ENCODE results near the gene SLC39A5. TPM values are rescaled to one million over a fixed set of nuclear protein-coding genes. Genes with fewer than 3 reads are reported as not detected.
A peak's percentile ranks its signal among the peaks of the same experiment; 100 is the strongest.
"Not testable (repeated sequence)": the region's sequence is repeated elsewhere in the genome, so short reads cannot be mapped to it uniquely, and the experiment has no call there.

Gene SLC39A5, protein sequence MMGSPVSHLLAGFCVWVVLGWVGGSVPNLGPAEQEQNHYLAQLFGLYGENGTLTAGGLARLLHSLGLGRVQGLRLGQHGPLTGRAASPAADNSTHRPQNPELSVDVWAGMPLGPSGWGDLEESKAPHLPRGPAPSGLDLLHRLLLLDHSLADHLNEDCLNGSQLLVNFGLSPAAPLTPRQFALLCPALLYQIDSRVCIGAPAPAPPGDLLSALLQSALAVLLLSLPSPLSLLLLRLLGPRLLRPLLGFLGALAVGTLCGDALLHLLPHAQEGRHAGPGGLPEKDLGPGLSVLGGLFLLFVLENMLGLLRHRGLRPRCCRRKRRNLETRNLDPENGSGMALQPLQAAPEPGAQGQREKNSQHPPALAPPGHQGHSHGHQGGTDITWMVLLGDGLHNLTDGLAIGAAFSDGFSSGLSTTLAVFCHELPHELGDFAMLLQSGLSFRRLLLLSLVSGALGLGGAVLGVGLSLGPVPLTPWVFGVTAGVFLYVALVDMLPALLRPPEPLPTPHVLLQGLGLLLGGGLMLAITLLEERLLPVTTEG
- not detected in 2 replicates for total RNA-seq (2014; rRNA removed; shearing (Covaris generic))

DNA sequence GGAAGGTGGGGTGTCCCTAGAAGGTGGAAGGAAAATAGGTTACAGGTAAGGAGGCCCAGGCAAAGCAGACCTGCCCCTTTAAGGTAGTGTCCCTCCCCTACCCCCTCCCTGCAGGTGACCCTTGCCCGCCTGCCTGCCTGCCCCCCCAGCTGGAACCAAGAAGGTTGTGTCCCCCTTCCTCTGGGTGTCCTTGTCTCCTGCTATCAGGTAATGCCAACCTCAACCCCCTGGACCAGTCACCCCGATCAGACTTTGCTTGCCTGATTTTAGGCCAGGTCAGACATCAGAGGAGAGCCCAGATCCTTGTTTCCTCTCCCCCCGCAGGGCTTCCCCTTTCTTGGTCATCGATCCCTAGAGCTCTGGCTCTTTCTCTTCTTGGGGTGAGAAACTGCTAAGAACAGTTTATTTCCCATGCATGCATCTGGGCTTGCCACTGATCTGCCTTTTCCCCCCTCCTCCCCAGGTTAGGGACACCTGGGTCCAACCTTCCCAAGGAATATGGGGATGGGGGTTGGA, at the start of gene SLC39A5:
Gene SLC39A5 (plus strand): TSS at position 136 of the 516 bp plus-strand sequence. CDS start 1,224 bp downstream, outside the sequence.
- no peak for DNase-seq (ENCODE audit: low spot score)
- in situ Hi-C loops (cut with HindIII; ENCODE audit: low sequenced_read_pairs) = no loop called here

DNA sequence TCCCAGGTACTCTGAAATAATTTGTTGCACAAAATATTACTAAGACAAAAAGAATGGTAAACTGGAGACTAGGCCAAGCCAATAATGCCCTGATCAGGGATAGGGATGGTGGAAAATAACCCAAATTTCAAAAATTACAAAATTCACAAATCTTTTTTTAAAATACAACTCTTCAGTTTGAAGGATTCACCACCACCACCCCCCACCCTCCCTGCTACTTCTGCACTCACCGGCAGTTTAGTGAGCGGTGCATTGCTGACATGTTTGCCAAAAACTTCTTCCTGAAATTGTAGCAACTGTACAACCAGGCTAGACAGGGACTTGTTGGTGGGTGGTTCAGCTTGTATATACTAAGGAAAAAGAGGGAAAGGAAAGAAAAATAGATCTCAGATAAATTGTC, 42.9 kb upstream of the SLC39A5 start:
- DNase-seq (ENCODE audit: low spot score) = no peak
- in situ Hi-C loops (cut with HindIII; ENCODE audit: low sequenced_read_pairs) = no loop called here

DNA sequence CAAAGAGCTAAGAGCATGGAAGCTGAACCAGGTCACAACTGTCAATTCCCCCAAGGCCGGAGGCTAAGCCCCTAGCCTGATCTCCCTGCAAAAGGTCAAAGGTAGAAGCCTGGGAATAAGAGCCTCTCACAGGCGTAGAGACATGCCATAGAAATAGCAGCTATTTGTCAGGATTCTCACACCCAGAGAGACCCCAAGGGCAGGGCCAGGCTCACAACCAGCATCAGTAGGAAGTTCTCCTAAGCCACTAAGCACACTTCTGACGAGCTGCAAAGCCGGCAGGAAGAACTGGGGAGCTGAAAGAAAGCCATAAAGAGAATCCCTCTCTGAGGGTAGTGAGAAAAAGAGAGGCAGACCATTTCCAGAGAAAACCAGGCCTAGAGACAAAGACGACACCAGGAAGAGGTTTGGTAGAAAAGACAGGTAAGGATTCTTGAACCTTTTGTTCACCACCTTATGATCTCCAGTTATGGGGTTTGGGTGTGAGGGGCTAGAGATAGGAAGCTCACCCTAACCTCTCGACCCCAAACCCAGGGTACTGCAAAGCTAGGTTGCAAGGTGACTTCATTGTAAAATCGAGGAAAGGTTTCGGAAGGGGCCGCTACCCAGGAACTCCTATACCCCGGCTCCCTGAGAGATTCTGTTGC, 41.6 kb upstream of the SLC39A5 start:
- in situ Hi-C loops (cut with HindIII; ENCODE audit: low sequenced_read_pairs) = no loop called here
- DNase-seq (ENCODE audit: low spot score) = no peak

DNA sequence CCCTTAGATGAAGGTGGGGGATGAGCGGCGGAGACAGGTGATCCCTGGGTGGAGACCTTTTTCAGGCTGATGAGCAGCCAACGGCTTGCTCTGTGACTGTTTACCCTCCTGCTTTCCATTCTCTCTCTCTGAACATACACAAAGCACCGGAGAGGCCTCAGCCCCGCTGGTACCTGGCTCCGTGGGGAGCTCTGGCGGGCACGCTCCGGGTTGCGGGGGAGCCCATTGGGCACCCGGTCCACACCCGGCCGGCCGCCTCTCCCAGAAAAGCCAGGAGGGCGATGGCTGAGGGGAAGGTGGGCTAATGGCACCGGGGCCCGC, 41.1 kb upstream of the SLC39A5 start:
- in situ Hi-C loops (cut with HindIII; ENCODE audit: low sequenced_read_pairs) = no loop called here

DNA sequence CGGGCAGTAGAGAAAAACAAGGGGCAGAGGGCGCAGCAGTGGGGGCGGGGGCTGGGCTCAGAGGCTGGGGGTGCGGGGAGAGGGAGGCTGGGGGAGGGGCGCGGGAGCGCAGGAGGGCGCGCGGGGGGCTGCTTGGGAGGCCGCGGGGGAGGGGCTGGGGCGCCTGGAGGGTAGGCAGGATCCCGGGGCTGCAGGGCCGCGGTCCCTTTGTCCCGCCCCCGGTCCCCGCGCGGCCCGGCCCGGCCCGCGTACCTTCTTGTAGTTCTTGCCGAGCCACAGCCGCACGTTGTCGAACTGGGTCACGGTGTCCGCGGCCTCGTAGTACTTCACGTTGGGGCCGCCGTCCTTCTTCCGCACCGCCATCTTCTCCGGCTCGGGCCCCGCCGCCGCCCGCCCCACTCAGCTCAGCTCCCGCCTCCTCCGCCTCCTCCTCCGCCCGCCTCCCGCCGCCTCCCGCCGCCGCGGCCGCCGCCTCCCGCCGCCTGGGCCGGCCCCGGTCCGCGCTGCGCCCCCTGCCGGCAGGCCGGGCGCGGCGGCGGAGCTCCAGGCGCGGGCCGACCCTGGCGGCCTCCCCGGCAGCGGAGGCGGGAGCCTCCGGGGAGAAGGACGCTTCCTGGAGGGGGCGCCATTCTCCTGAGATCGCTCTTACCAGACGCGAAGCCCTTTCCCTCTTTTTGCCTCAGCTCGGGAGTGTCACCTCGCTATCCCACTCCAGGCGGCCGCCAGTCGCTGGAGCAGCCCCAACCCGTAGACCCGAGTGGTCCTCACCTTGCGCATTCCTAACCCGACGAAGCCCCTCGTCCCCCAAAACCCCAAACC, 40.5 kb upstream of the SLC39A5 start, which contains the start of gene SMARCC2:
Gene SMARCC2 (minus strand): TSS at position 385 of the 819 bp plus-strand sequence. CDS start 22 bp downstream, at position 363.
- in situ Hi-C loops (cut with HindIII; ENCODE audit: low sequenced_read_pairs) = no loop called here
- peak; percentile 83 for DNase-seq (ENCODE audit: low spot score)

More for the DNA sequence above, 41.1 kb upstream of the SLC39A5 start:
- peak; percentile 29 for DNase-seq (ENCODE audit: low spot score)

DNA sequence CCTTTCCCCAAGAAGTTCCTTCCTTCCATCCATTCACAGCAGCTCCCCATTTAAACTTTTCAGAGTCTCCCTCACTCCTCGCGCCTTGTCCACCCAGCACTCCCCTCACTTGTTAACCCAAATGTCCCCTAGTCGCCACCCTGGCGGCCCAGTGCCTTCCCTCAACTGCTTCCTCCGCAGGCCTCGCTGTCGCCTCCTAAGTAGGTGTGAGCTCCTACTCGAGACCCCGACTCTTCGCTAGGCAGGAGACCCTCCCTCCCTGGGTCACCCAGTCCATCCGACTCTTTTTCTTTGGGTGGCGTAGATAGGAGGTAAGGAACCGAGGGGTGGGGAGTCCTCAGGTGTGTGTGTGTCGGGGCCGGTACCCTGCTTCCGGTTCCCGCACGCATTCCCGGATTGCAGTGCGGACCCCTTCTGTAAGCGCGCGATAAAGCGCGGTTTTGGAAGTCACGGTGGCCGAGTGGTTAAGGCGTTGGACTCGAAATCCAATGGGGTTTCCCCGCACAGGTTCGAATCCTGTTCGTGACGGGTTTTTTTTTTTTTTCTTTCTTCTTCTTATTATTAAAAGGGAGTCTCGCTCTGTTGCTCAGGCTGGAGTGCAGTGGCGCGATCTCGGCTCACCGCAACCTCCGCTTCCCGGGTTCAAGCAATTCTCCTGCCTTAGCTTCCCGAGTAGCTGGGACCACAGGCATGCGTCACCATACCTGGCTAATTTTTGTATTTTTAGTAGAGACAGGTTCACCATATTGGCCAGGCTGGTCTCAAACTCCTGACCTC, 39.7 kb upstream of the SLC39A5 start:
- DNase-seq (ENCODE audit: low spot score) = peak; percentile 85
- in situ Hi-C loops (cut with HindIII; ENCODE audit: low sequenced_read_pairs) = loop anchor here (5.0 kb wide), 1 partner anchor 73 kb away; the partner anchor contains the start of genes RPL41 and ZC3H10

DNA sequence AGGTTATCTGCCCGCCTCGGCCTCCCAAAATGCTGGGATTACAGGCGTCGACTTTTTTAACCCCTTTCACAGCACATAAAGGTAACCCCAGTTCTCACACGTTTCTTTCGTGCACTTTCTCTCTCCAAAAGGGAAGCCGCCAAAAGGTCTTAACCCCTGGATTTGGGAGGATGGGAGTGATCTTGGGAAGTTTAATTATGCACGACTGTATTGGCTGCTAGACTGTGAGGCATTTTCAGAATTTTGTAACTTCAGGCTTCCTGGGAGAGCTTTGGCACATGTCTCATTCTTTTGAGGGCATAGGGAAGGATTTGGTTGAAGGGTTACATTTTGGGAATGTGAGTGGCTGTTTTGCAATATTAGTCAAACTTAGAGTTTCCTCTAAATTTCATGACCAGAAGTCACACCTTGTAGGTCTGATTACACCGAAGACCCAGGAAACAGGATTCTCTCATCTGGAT, 39.1 kb upstream of the SLC39A5 start:
- DNase-seq (ENCODE audit: low spot score) = peak; percentile 21
- in situ Hi-C loops (cut with HindIII; ENCODE audit: low sequenced_read_pairs) = loop anchor here (5.0 kb wide), 1 partner anchor 73 kb away; the partner anchor contains the start of genes RPL41 and ZC3H10

DNA sequence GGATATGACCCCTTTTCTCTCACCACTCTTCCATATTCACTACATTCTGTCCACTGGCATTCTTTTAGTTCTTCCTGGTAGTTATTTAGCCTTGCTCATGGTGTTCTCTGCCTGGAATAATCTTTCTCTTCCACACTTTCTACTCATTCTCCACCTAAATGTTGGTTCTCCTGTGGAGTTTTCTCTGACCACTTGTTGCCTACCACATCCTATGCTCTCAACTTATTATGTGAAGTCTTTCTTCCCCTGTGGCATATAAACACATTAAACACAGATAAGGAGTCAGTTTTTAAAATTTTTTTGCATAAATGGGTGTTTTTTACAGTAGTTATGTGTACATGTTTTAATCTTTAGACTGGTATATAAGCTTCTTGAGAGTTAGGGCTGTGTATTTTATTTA, 37.3 kb upstream of the SLC39A5 start:
- no peak for DNase-seq (ENCODE audit: low spot score)
- in situ Hi-C loops (cut with HindIII; ENCODE audit: low sequenced_read_pairs) = loop anchor here (5.0 kb wide), 1 partner anchor 75 kb away; the partner anchor contains the start of genes RPL41 and ZC3H10

DNA sequence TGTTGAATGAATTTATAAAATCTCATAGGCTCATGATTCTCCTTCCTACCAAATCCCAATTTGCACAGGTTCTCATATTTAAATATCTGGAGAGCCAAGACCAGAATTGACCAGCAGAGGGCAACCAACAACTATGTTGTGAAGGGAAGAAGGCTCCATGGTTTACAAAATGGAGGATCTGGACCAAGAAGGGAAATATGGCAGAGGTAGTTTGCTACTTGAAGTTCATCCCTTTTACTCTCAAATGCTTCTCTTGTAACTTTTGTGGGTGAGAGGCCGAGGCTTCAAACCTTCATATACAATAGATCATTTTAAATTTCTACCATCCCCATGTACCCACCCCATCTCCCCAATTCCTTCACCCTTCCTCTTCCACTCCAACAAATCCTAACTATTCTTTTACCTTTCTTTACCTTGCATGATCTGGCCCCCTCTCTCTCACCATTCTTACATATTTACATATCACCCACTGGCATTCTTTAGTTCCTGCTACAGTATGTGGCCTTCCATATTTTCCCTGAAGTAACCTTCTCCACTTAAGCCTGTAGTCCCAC, 36.7 kb upstream of the SLC39A5 start:
- peak; percentile 89 for DNase-seq (ENCODE audit: low spot score)
- in situ Hi-C loops (cut with HindIII; ENCODE audit: low sequenced_read_pairs) = loop anchor here (5.0 kb wide), 1 partner anchor 76 kb away; the partner anchor contains the start of genes RPL41 and ZC3H10

DNA sequence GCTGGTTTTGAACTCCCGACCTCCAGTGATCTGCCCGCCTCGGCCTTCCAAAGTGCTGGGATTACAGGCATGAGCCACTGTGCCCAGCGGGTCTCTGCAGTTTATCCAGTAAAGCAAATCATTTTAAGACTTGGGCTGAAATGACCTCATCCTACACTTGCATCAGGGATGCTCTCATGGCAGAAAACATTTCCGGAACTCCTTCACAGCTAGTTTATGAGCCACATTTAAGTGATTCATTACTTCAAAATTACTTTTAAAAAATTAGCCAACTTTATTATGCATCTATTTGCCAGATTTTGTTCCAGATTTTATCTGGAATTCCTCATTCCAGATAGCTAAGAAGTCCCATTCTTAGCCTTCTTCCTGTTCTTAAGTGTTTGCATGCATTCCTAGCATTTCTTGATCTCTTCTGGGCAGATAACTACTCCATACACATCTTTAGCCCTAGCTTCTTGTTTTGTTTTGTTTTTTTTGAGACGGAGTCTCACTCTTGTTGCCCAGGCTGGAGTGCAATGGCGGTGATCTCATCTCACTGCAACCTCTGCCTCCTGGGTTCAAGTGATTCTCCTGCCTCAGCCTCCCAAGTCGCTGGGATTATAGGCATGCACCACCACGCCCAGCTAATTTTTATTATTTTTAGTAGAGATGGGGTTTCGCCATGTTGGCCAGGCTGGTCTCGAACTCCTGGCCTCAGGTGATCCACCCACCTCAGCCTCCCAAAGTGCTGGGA, 32.9 kb upstream of the SLC39A5 start:
- in situ Hi-C loops (cut with HindIII; ENCODE audit: low sequenced_read_pairs); DNase-seq (ENCODE audit: low spot score): not testable (repeated sequence)

DNA sequence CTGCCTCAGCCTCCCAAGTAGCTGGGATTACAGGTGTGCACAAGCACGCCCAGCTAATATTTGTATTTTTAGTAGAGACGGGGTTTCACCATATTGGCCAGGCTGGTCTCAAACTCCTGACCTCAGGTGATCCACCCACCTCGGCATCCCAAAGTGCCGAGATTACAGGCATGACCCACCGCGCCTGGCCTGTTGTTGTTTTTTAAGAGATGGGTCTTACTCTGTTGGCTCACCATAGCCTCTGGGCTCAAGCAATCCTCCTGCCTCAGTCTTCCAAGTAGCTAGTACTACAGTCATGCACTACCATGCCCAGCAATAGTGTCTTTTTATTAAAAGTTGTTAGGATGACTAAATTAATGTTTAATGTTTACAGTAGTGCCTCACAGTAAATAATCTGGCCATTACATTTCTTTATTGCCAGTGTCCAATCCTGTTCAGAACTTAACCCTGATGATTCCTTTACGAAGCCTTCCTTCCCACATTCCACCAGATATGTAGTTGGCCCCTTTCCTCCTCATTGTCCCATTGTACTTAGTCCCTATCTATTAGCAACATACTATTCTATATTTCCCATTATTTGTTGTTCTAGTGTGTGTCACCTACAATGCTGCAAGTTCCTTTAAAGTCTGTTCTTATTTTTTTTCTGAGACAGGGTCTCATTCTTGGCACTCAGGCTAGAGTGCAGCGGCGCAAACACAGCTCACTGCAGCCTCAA, 31.8 kb upstream of the SLC39A5 start:
- in situ Hi-C loops (cut with HindIII; ENCODE audit: low sequenced_read_pairs) = no loop called here
- no peak for DNase-seq (ENCODE audit: low spot score)

DNA sequence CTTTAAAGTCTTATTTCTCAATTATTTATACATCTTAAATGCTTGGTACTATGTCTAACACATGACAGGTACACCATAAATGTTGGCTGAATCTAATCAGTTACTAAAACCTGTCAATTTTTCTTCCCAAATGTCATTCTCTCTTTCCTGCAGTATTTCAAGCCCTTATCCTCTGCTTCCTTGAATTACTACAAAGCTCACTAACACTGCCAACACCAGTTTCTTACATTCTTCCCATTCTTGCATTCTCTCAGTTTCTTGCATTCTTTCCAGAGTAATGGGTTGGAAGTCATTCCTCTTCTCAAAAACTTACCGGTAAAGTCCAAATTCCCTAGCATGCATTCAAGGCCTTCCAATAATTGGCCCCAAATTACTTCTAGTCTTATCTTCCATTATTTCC, 31.0 kb upstream of the SLC39A5 start:
- DNase-seq (ENCODE audit: low spot score) = no peak
- in situ Hi-C loops (cut with HindIII; ENCODE audit: low sequenced_read_pairs) = no loop called here

DNA sequence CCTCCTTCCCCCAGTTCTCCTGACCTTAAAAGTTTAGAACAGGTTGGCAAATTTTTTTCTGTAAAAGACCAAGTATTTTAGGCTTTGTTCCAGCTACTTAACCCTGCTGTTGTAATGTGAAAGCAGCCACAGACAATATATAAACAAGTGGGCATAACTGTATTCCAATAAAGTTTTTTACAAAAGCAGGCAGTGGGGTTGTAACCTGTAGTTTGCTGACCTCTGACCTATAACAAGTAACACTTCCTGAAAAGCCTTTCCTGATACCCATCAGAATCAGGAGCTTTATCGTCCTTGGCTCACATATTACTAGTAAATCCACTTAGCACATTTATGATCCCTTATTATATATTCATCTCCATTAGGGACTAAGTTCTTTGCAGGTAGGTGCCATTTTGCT, 27.5 kb upstream of the SLC39A5 start:
- in situ Hi-C loops (cut with HindIII; ENCODE audit: low sequenced_read_pairs) = loop anchor here (10.0 kb wide), 1 partner anchor 92 kb away; no protein-coding TSS in a partner anchor

DNA sequence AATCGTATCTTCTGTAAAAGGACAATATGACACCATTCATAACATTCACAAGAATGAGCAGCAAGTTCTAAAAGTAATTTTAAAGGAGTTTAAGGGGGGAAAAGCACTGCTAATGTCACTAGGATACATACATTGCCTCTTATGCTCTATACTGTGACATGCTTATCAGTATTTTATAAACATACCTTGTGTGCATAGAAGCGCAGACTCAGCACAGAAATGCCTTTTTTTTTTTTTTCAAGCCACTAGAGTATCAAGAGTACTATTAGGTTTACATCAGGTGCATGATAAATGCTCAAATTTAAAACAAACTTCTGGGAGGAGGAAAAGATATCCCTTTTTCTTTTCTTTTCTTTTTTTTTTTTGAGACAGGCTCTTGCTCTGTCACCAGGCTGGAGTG, 27.0 kb upstream of the SLC39A5 start:
- in situ Hi-C loops (cut with HindIII; ENCODE audit: low sequenced_read_pairs) = loop anchor here (10.0 kb wide), 1 partner anchor 92 kb away; no protein-coding TSS in a partner anchor
- no peak for DNase-seq (ENCODE audit: low spot score)

More for the DNA sequence above, 27.5 kb upstream of the SLC39A5 start:
- no peak for DNase-seq (ENCODE audit: low spot score)

DNA sequence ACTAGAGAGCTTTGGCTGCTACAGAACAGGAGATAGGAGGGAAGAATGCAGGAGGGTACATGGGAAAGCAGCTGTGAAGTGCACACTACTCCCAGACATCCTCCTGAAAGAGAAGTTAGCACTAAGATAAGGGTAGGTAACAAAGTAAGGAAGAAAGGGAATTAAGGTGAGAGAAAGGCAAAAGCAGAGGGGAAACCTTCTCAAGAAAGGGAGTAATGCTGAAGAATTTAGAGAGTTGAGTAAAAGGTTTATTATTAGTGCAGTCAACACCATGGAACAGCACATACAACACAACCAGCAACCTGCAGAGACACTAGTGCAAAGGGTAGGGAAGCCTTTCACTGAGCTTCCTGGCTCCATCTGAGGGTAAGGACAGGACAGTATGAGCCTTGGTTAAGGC, 25.6 kb upstream of the SLC39A5 start:
- no peak for DNase-seq (ENCODE audit: low spot score)
- in situ Hi-C loops (cut with HindIII; ENCODE audit: low sequenced_read_pairs) = loop anchor here (10.0 kb wide), 1 partner anchor 91 kb away; no protein-coding TSS in a partner anchor

DNA sequence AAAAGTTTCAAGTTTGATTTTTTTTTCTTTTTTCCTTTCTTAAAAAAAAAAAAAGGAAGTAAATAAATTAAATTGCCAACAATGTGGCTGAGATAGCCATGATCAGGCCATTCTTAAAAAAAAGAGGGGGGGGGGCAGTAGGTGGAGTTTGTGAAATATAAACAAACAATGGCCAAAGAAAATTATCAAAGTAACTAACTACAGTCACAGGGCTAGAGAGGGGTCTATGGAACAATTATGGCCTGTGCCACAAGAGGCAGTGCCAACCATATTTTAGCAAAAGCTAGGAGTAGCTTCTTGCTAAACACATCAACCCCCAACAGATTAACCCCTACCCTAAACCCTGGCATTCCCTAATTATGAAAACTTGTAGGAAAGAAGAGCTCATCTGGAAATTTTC, 24.4 kb upstream of the SLC39A5 start:
- DNase-seq (ENCODE audit: low spot score) = no peak

More for the DNA sequence above, 24.4 kb upstream of the SLC39A5 start:
- in situ Hi-C loops (cut with HindIII; ENCODE audit: low sequenced_read_pairs) = loop anchor here (10.0 kb wide), 1 partner anchor 89 kb away; no protein-coding TSS in a partner anchor

All from G401 (cell line).